SK-N-DZ (cell line): Measurements from ENCODE around the gene CATSPERD.
"Not testable (repeated sequence)": the region's sequence is repeated elsewhere in the genome, so short reads cannot be mapped to it uniquely, and the experiment has no call there.

Source experiments
- DNase-seq: peaks from one replicate; pipeline ENCODE4 v3.0.0-alpha.2; 2015; ENCODE audit warnings: low spot score

Gene CATSPERD

GRCh38 chr19:5697022-5697889 lies 23.2 kb upstream of the CATSPERD start:
- no peak for DNase-seq

- no peak for DNase-seq
These were observed 22.4 kb upstream of the CATSPERD start for GRCh38 chr19:5697890-5698634.

GRCh38 chr19:5698635-5699422 lies 21.6 kb upstream of the CATSPERD start:
- DNase-seq = no peak

- DNase-seq = no peak
These were observed 19.9 kb upstream of the CATSPERD start for GRCh38 chr19:5700455-5701092.

GRCh38 chr19:5702053-5702410 lies 18.4 kb upstream of the CATSPERD start:
- not testable (repeated sequence) for DNase-seq

- no peak for DNase-seq
These were observed 16.3 kb upstream of the CATSPERD start for GRCh38 chr19:5703819-5704818.

- no peak for DNase-seq
These were observed 14.9 kb upstream of the CATSPERD start for GRCh38 chr19:5705552-5705951.

- DNase-seq = no peak
These were observed 13.4 kb upstream of the CATSPERD start for GRCh38 chr19:5706876-5707573.

GRCh38 chr19:5707576-5708575 lies 12.6 kb upstream of the CATSPERD start:
- no peak for DNase-seq

- no peak for DNase-seq
These were observed 9.4 kb upstream of the CATSPERD start for GRCh38 chr19:5711025-5711424.

- no peak for DNase-seq
These were observed 8.7 kb upstream of the CATSPERD start for GRCh38 chr19:5711713-5712161.

- no peak for DNase-seq
These were observed 7.2 kb upstream of the CATSPERD start for GRCh38 chr19:5713228-5713627.

GRCh38 chr19:5714816-5715215 lies 5.6 kb upstream of the CATSPERD start:
- no peak for DNase-seq

GRCh38 chr19:5717215-5717935 lies 3.1 kb upstream of the CATSPERD start:
- no peak for DNase-seq

- DNase-seq = no peak
These were observed 2.3 kb upstream of the CATSPERD start for GRCh38 chr19:5718037-5718578.

GRCh38 chr19:5718579-5719273 lies 1.7 kb upstream of the CATSPERD start:
- DNase-seq = no peak
